ENCODE measurements around the gene EVC.

DNA sequence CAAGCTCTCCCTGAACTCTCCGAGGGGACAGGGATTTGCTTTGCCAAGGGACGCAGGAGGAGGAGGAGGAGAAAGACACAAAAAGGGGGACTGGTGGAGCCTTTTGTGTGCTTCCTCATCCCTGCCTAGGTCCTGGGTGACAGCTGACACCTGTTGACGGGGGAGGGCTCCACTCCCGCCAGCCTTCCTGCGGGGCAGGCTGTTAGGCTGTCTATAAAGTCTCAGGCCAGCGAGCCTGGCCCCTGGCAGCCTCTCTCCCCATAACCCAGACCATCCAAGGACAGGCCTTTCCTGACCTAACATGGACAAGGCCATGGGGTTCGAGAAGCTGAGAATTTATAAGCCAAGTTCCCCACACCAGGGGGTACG lies 1.8 kb upstream of the EVC start:
- TF ChIP-seq, protein P1, sequence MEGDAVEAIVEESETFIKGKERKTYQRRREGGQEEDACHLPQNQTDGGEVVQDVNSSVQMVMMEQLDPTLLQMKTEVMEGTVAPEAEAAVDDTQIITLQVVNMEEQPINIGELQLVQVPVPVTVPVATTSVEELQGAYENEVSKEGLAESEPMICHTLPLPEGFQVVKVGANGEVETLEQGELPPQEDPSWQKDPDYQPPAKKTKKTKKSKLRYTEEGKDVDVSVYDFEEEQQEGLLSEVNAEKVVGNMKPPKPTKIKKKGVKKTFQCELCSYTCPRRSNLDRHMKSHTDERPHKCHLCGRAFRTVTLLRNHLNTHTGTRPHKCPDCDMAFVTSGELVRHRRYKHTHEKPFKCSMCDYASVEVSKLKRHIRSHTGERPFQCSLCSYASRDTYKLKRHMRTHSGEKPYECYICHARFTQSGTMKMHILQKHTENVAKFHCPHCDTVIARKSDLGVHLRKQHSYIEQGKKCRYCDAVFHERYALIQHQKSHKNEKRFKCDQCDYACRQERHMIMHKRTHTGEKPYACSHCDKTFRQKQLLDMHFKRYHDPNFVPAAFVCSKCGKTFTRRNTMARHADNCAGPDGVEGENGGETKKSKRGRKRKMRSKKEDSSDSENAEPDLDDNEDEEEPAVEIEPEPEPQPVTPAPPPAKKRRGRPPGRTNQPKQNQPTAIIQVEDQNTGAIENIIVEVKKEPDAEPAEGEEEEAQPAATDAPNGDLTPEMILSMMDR (conservative IDR thresholded peaks at IDR 0.05 in 1 of 2, IDR thresholded peaks at IDR 0.05 in 1 of 2; ENCODE audit: low read depth in 1 of 2, low read length in 2 of 2), result no peak
- TF ChIP-seq EZH2 (IDR thresholded peaks at IDR 0.05; ENCODE audit: low read length, missing control alignments), result no peak

Measured in fibroblast of lung (primary cell).